ENCODE data around the gene CDC42SE1.
"Not testable (repeated sequence)": the region's sequence is repeated elsewhere in the genome, so short reads cannot be mapped to it uniquely, and the experiment has no call there.

The CDC42SE1 gene

GRCh38 chr1:151059109-151060006, at the start of gene CDC42SE1:
Gene CDC42SE1 (minus strand): TSS chr1:151059622. CDS start chr1:151055730, 3,892 bp downstream.
- peak; percentile 67 for DNase-seq

DNA sequence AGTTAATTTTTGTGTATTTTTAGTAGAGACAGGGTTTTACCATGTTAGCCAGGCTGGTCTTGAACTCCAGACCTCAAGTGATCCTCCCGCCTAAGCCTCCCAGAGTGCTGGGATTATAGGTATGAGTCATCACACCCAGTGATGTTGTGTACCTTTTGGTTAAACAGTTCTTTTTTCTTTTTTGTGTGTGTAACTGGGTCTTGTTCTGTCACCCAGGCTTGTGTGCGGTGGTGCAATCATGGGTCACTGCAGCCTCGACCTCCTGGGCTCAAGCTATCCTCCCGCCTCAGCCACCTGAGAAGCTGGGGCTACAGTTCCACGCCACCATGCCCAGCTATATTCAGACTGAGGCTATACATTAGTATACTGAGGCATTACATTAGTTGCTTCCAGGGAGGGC, 48.9 kb upstream of the CDC42SE1 start:
- DNase-seq, result no peak

- DNase-seq, result no peak
Observed at GRCh38 chr1:151106894-151107293, 47.5 kb upstream of the CDC42SE1 start.

DNA sequence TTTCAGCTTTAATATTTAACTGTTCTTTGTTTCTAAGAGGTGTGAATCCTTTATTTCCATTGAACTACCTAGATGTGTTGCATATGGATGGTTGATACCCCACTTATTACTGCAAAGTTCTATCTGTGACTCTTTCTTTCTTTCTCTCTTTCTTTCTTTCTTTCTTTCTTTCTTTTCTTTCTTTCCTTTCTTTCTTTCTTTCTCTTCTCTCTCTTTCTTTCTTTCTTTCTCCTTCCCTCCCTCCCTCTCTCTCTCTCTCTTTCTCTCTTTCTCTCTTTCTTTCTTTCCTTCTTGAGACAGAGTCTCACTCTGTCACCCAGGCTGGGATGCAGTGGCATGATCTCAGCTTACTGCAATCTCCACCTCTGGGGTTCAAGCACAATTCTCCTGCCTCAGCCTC, 45.2 kb upstream of the CDC42SE1 start:
- DNase-seq, result no peak

- no peak for DNase-seq
Observed at GRCh38 chr1:151098126-151098525, 38.7 kb upstream of the CDC42SE1 start.

DNA sequence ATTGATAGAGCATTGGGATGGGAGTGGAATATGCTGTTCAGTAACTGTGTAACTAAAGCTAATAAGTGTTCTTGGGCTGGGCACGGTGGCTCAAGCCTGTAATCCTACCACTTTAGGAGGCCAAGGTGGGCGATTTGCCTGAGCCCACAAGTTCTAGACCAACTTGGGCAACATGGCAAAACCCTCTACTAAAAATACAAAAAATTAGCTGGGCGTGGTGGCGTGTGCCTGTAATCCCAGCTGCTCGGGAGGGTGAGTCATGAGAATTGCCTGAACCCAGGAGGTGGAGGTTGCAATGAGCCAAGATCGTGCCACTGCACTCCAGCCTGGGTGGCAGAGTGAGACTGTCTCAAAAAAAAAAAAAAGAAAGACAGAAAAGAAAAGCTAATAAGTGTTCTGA, 38.0 kb upstream of the CDC42SE1 start:
- DNase-seq, result not testable (repeated sequence)

DNA sequence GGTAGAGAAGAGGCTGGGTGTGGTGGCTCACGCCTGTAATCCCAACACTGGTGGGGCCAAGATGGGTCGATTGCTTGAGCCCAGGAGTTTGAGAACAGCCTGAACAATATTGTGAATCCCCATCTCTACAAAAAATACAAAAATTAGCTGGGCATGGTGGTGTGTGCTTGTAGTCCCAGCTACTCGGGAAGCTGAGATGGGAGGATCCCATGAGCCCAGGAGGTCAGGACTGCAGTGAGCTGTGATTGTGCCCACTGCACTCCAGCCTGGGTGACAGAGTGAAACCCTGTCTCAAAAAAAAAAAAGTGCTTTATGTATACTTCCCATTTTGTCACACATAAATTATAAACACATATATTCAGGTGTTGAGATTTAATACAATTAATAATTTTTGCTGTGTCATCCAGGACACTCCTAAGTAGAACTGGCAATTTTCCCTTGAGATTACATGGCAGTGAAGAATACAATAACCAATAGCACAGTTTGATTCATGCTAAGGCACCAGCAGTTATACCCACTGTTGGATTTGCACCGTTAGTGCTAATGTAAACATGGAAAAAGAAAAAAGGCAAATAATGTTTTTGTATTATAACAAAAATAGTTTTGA, 26.6 kb upstream of the CDC42SE1 start:
- DNase-seq, result no peak

- no peak for DNase-seq
Observed at GRCh38 chr1:151072224-151072623, 12.8 kb upstream of the CDC42SE1 start.

DNA sequence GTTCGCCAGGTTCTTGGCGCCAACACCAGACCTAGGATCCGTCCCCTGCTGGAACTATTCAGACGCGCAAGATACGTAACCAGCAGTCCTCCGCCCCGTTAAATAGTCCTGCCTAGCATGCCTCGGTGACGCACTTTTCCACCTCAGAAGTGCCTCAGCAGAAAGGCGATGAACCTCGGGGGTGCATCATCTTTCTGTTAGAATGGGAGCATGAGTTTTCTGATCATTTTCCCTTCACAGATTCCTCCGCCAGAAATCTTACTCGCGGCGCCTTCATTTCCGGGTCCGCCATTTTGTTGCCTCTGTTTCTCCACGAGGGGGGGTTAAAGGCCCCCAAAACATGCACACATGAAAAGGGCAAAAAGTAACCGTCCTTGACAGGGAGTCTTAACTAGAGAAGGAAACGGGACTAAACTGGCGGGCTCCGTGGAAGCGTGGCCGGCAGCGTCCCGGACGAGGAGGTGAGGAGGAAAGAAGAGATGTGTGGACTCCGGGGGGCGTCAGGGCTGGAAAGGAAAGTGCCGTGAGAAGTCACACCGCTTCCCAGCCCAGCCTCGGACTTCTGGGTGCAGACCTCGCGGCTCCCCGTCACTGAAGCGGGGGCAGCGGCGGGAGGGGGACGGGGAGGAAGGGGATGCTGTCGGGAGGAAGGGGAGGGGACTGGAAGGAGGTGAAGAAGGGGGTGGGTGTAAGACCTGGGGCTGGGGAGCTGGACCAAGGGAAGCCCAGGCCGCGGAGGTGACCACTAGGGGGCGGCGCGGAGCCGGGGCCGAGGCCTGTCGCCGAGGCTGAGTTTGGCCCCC, 11.3 kb upstream of the CDC42SE1 start, which contains the start of gene GABPB2:
GABPB2 (plus strand) TSS at position 288 of the 803 bp plus-strand sequence. CDS start 17,429 bp downstream, outside the sequence.
- DNase-seq, result peak; percentile 73

GRCh38 chr1:151069103-151069486, 9.7 kb upstream of the CDC42SE1 start:
- no peak for DNase-seq

DNA sequence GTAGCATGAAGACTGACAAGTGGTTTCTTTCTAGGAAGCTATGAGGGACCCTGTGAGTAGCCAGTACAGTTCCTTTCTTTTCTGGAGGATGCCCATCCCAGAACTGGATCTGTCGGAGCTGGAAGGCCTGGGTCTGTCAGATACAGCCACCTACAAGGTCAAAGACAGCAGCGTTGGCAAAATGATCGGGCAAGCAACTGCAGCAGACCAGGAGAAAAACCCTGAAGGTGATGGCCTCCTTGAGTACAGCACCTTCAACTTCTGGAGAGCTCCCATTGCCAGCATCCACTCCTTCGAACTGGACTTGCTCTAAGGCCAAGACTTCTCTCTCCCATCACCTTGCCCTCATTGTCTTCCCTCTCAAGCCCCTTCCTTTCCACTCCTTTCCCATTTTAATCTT, 7.8 kb upstream of the CDC42SE1 start:
- DNase-seq, result no peak

- no peak for DNase-seq
Observed at GRCh38 chr1:151065089-151065645, 5.7 kb upstream of the CDC42SE1 start.

- DNase-seq, result no peak
Observed at GRCh38 chr1:151062741-151063371, 3.4 kb upstream of the CDC42SE1 start.

GRCh38 chr1:151061704-151062103, 2.3 kb upstream of the CDC42SE1 start:
- DNase-seq, result no peak

- no peak for DNase-seq
Observed at GRCh38 chr1:151060657-151061421, 1.4 kb upstream of the CDC42SE1 start.

DNA sequence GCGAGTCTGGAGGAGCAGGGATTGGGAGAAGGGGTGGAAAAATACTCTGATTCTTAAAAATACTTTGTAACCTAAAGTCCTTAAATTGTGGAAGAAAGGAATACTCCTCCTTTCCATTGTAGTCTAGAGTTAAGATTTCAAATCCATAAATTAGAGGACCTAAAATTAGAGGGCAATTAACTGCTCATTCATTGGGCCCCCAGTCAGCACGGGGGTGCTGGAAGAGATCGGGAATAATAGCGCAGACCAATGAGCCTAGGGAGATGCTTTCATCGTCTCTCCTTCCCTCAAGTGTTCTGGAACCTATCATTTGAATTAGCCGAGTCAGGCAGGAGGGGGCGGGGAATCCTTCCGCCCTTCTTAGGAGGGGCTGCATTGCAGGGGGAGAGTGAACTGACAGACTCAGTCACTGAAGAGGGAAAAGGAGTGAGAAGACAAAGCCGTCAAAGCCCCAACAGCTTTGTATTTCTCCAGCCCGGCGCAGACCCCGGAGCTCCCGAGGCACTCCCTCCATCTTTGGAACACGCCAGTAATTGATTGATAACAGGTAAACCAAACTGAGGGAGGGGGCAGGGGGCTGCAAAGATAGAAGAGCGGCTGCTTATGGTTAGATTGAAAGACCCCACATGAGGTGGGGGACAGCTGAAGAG, 710 bp upstream of the CDC42SE1 start, which contains the start of gene MLLT11:
MLLT11 (plus strand) TSS at position 391 of the 650 bp plus-strand sequence. CDS start 6,828 bp downstream, outside the sequence.
- DNase-seq, result no peak

GRCh38 chr1:151058692-151059091, 730 bp downstream of the CDC42SE1 start:
- DNase-seq, result no peak

DNA sequence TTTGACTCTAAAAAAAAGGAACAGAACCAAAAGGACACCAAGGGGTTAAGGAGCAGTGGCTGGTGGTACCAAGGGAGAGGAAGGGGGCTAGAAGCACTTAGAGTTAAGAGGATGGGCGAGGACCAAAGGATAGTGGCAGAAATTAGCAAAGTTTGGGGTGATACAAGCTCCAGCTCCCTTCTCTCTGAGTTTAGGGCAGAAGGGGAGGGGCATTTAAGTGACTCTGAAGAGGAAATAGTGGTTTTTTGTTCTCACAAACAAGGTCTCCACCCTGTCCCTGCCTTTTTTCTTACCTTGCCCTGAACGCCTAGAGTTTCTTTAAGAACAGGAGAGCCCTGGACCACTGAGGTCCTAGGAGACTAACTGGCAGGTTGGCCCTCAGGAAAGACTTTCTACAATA, 3.3 kb downstream of the CDC42SE1 start:
- no peak for DNase-seq

DNA sequence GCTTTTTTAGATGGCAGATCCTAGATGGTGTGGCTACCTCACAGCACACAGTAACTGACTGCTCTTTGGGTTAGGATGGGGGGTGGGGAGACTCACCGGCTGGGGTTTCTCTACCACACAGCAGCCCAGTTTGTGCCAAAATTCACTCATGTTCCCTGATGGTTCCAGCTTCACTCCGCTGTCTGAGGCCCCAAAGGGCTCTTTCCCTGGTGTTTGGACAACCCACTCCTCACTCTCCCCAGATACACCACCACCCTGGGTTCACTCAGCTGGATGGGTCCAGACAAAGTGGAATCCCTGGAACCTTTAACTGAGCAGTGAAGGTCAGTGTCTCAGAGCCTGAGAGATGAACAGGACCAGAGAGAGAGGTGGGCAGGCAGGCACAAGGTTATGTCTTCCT, 3.8 kb downstream of the CDC42SE1 start:
- DNase-seq, result no peak

- DNase-seq, result no peak
Observed at GRCh38 chr1:151054971-151055547, 4.4 kb downstream of the CDC42SE1 start.
